WTC11 (cell line): Measurements from ENCODE around the gene ZDHHC19. TPM values are rescaled to one million over a fixed set of nuclear protein-coding genes. Genes with fewer than 3 reads are reported as not detected.

ENCODE experiments used
- ATAC-seq: fragments of 200-7000 bp; cut with Tn5 transposase; 2 replicates; pipeline ENCODE4 v1.10.0; 2021; ENCODE audit warnings: mild to moderate bottlenecking, moderate library complexity
- CTCF ChIA-PET: fragments of 300-600 bp; sonication (Branson Sonifier 250); formaldehyde crosslinking; loops from one replicate; lab custom pipeline; 2021; ENCODE audit warnings: antibody characterized with exemption; lab: Charles Lee
- POLR2A ChIA-PET: fragments of 350-600 bp; sonication (Branson Sonifier 250); formaldehyde crosslinking; loops from one replicate; lab custom pipeline; 2021; ENCODE audit warnings: antibody characterized with exemption; lab: Charles Lee
- DNase-seq: peaks from one replicate; pipeline ENCODE4 v3.0.0; 2021; ENCODE audit warnings: low spot score
- H3K27ac Mint-ChIP-seq: 2 replicates; pipeline ENCODE4 v1.8.0; 2021; ENCODE audit warnings: mixed read lengths
- H3K27me3 Mint-ChIP-seq: 2 replicates; pipeline ENCODE4 v1.8.0; 2021; ENCODE audit warnings: low read depth, mild to moderate bottlenecking, moderate library complexity, mixed read lengths
- H3K36me3 Mint-ChIP-seq: 2 replicates; pipeline ENCODE4 v1.8.0; 2021; ENCODE audit warnings: mixed read lengths
- H3K4me1 Mint-ChIP-seq: 2 replicates; pipeline ENCODE4 v1.8.0; 2022; ENCODE audit warnings: mixed read lengths
- H3K4me3 Mint-ChIP-seq: 2 replicates; pipeline ENCODE4 v1.8.0; 2021; ENCODE audit warnings: mild to moderate bottlenecking, moderate library complexity, mixed read lengths
- H3K9me3 Mint-ChIP-seq: 2 replicates; pipeline ENCODE4 v1.8.0; 2021; ENCODE audit warnings: mixed read lengths
- GABPB1 ChIP-seq: sonication (generic); formaldehyde crosslinking; IDR thresholded peaks from 2 replicates; pipeline ENCODE4 v1.8.1; 2023; ENCODE audit warnings: mild to moderate bottlenecking, missing genetic modification reagents
- GRHL2 ChIP-seq: fragments of 250-450 bp; sonication (Bioruptor Pico); IDR thresholded peaks from 2 replicates; pipeline ENCODE4 v1.8.0; 2022; ENCODE audit warnings: mild to moderate bottlenecking, moderate library complexity; ENCODE audit not compliant: insufficient replicate concordance, severe bottlenecking
- GTF2I ChIP-seq: fragments of 250-450 bp; sonication (Bioruptor Pico); conservative IDR thresholded peaks from 2 replicates; pipeline ENCODE4 v1.4.0; 2021; ENCODE audit warnings: mild to moderate bottlenecking
- HMGA2 ChIP-seq: fragments of 250-450 bp; sonication (Bioruptor Pico); IDR thresholded peaks from 2 replicates; pipeline ENCODE4 v1.4.0; 2021; ENCODE audit warnings: mild to moderate bottlenecking, moderate library complexity
- MYBL2 ChIP-seq: sonication (generic); formaldehyde crosslinking; IDR thresholded peaks from 2 replicates; pipeline ENCODE4 v1.8.1; 2023; ENCODE audit warnings: mild to moderate bottlenecking, moderate library complexity, missing genetic modification reagents
- NR1H2 ChIP-seq: sonication (generic); formaldehyde crosslinking; IDR thresholded peaks from 2 replicates; pipeline ENCODE4 v1.9.0; 2021; ENCODE audit warnings: mild to moderate bottlenecking, moderate library complexity, missing genetic modification reagents
- NR3C1 ChIP-seq: sonication (generic); formaldehyde crosslinking; conservative IDR thresholded peaks from 2 replicates; pipeline ENCODE4 v1.8.1; 2023; ENCODE audit warnings: low read depth, mild to moderate bottlenecking, missing genetic modification reagents
- RELA ChIP-seq: sonication (generic); formaldehyde crosslinking; IDR thresholded peaks from 2 replicates; pipeline ENCODE4 v1.8.1; 2022; ENCODE audit warnings: missing genetic modification reagents, mild to moderate bottlenecking, borderline replicate concordance
- RORB ChIP-seq: fragments of 250-450 bp; sonication (Bioruptor Pico); IDR thresholded peaks from 2 replicates; pipeline ENCODE4 v1.9.0; 2021; ENCODE audit warnings: mild to moderate bottlenecking
- ZNF263 ChIP-seq: sonication (generic); formaldehyde crosslinking; IDR thresholded peaks from 2 replicates; pipeline ENCODE4 v1.8.1; 2022; ENCODE audit warnings: low read depth, mild to moderate bottlenecking, moderate library complexity, missing genetic modification reagents
- ZNF396 ChIP-seq: fragments of 250-450 bp; sonication (Bioruptor Pico); IDR thresholded peaks from 2 replicates; pipeline ENCODE4 v1.8.0; 2021; ENCODE audit warnings: mild to moderate bottlenecking, moderate library complexity, borderline replicate concordance
- ZNF423 ChIP-seq: fragments of 250-450 bp; sonication (Bioruptor Pico); IDR thresholded peaks from 2 replicates; pipeline ENCODE4 v2.1.2; 2022; ENCODE audit warnings: mild to moderate bottlenecking, moderate library complexity
- total RNA-seq: library from RNA; stranded (reverse); gene quantifications from 3 replicates; pipeline ENCODE4 v1.2.3, GENCODE V29; 2021
- TF ChIP-seq, protein P1 (sequence below): sonication (generic); formaldehyde crosslinking; IDR thresholded peaks from 2 replicates; pipeline ENCODE4 v1.8.0; 2022; ENCODE audit warnings: missing genetic modification reagents
- TF ChIP-seq, protein P2 (sequence below): sonication (generic); formaldehyde crosslinking; IDR thresholded peaks from 2 replicates; pipeline ENCODE4 v1.8.0; 2023; ENCODE audit warnings: missing genetic modification reagents
- TF ChIP-seq, protein P3 (sequence below): sonication (generic); formaldehyde crosslinking; IDR thresholded peaks from 2 replicates; pipeline ENCODE4 v1.8.1; 2023; ENCODE audit warnings: mild to moderate bottlenecking, missing genetic modification reagents, moderate library complexity
- TF ChIP-seq, protein P4 (sequence below): fragments of 250-450 bp; sonication (Bioruptor Pico); IDR thresholded peaks from 2 replicates; pipeline ENCODE4 v1.9.0; 2021; ENCODE audit warnings: moderate library complexity, mild to moderate bottlenecking, inconsistent platforms, borderline replicate concordance
- TF ChIP-seq, protein P5 (sequence below): sonication (generic); formaldehyde crosslinking; IDR thresholded peaks from 2 replicates; pipeline ENCODE4 v1.8.1; 2023; ENCODE audit warnings: mild to moderate bottlenecking, missing genetic modification reagents, moderate library complexity
- TF ChIP-seq, protein P6 (sequence below): sonication (generic); formaldehyde crosslinking; IDR thresholded peaks from 2 replicates; pipeline ENCODE4 v1.8.1; 2022; ENCODE audit warnings: missing genetic modification reagents, borderline replicate concordance

Gene ZDHHC19
- total RNA-seq, 1 experiment from 2014 or later, result 4.4 TPM

DNA sequence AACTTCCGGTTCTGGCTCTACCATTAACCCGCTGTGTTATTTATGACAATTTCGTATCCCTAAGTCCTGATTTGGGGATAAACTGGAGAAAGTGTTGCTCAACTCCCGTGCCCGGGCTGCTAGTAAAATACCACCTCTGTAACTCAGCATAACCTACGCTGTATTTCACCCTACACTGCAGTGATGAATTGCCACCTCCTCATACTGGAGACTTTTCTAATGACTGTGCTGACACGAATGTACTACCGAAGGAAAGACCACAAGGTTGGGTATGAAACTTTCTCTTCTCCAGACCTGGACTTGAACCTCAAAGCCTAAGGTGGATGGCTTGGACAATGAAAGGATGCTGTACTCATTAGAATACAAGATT is 21.7 kb upstream of the ZDHHC19 start (continued):
- TF ChIP-seq, protein P1, sequence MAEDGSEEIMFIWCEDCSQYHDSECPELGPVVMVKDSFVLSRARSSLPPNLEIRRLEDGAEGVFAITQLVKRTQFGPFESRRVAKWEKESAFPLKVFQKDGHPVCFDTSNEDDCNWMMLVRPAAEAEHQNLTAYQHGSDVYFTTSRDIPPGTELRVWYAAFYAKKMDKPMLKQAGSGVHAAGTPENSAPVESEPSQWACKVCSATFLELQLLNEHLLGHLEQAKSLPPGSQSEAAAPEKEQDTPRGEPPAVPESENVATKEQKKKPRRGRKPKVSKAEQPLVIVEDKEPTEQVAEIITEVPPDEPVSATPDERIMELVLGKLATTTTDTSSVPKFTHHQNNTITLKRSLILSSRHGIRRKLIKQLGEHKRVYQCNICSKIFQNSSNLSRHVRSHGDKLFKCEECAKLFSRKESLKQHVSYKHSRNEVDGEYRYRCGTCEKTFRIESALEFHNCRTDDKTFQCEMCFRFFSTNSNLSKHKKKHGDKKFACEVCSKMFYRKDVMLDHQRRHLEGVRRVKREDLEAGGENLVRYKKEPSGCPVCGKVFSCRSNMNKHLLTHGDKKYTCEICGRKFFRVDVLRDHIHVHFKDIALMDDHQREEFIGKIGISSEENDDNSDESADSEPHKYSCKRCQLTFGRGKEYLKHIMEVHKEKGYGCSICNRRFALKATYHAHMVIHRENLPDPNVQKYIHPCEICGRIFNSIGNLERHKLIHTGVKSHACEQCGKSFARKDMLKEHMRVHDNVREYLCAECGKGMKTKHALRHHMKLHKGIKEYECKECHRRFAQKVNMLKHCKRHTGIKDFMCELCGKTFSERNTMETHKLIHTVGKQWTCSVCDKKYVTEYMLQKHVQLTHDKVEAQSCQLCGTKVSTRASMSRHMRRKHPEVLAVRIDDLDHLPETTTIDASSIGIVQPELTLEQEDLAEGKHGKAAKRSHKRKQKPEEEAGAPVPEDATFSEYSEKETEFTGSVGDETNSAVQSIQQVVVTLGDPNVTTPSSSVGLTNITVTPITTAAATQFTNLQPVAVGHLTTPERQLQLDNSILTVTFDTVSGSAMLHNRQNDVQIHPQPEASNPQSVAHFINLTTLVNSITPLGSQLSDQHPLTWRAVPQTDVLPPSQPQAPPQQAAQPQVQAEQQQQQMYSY (CRISPR knock-in tag), result no peak
- TF ChIP-seq ZNF396 (CRISPR knock-in tag), result no peak
- TF ChIP-seq GRHL2 (CRISPR knock-in tag), result no peak
- TF ChIP-seq ZNF263 (CRISPR knock-in tag), result no peak
- TF ChIP-seq MYBL2, result no peak
- TF ChIP-seq ZNF423 (CRISPR knock-in tag), result no peak
- TF ChIP-seq, protein P2, sequence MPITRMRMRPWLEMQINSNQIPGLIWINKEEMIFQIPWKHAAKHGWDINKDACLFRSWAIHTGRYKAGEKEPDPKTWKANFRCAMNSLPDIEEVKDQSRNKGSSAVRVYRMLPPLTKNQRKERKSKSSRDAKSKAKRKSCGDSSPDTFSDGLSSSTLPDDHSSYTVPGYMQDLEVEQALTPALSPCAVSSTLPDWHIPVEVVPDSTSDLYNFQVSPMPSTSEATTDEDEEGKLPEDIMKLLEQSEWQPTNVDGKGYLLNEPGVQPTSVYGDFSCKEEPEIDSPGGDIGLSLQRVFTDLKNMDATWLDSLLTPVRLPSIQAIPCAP (CRISPR knock-in tag), result no peak
- TF ChIP-seq, protein P3, sequence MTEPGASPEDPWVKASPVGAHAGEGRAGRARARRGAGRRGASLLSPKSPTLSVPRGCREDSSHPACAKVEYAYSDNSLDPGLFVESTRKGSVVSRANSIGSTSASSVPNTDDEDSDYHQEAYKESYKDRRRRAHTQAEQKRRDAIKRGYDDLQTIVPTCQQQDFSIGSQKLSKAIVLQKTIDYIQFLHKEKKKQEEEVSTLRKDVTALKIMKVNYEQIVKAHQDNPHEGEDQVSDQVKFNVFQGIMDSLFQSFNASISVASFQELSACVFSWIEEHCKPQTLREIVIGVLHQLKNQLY, result no peak

DNA sequence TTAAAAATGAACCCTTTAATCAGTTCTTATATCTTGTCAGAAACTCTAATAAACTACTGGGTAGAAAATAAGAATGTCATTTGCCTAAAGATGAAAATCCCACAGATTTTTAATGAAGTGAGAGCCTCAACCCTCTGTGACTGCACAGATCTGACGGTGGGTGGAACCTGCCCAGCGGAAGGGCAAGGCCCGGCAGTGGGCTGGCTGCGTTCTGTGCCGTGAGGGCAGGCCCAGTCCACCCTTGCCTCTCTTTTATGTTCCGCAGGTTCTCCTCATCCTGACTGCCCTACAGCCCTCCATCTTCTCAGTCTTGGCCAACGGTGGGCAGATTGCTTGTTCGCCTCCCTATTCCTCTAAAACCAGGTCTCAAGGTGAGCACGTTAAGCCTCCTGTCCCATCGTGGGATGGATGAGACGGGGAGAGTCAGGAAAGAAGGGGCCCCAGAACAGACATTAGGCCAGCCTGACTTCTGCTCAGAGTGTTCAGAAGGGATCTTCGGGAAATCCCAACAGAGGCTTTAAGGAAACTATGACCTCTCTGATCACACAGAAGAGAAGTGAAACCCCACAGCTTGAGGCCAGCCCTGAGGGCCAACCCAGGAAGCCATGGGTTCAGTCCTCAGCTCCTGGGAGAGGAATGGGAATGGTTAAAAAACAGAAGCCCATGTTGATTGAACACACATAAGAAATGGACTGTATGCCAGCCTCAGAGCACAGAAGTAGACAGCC is 21.1 kb upstream of the ZDHHC19 start:
- H3K27me3 Mint-ChIP-seq, result no peaks in the 10 kb centered on the region
- no peak for TF ChIP-seq NR3C1 (CRISPR knock-in tag)
- TF ChIP-seq, protein P4, sequence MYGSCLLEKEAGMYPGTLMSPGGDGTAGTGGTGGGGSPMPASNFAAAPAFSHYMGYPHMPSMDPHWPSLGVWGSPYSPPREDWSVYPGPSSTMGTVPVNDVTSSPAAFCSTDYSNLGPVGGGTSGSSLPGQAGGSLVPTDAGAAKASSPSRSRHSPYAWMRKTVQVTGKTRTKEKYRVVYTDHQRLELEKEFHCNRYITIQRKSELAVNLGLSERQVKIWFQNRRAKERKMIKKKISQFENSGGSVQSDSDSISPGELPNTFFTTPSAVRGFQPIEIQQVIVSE, result no peak
- TF ChIP-seq RELA (CRISPR knock-in tag), result no peak
- TF ChIP-seq RORB (CRISPR knock-in tag), result no peak
- TF ChIP-seq ZNF396 (CRISPR knock-in tag), result no peak
- no peak for TF ChIP-seq GTF2I (CRISPR knock-in tag)
- TF ChIP-seq NR1H2 (CRISPR knock-in tag), result no peak
- POLR2A ChIA-PET, result no interaction called here
- no peak overlapping the region for H3K4me3 Mint-ChIP-seq
- no peak for DNase-seq
- no peaks in the 10 kb centered on the region for H3K9me3 Mint-ChIP-seq
- H3K36me3 Mint-ChIP-seq, result no peaks in the 10 kb centered on the region
- H3K27ac Mint-ChIP-seq, result no peak overlapping the region
- CTCF ChIA-PET, result no interaction called here
- ATAC-seq, result no peak
- H3K4me1 Mint-ChIP-seq, result peaks cover 6% of the 10 kb centered on the region

DNA sequence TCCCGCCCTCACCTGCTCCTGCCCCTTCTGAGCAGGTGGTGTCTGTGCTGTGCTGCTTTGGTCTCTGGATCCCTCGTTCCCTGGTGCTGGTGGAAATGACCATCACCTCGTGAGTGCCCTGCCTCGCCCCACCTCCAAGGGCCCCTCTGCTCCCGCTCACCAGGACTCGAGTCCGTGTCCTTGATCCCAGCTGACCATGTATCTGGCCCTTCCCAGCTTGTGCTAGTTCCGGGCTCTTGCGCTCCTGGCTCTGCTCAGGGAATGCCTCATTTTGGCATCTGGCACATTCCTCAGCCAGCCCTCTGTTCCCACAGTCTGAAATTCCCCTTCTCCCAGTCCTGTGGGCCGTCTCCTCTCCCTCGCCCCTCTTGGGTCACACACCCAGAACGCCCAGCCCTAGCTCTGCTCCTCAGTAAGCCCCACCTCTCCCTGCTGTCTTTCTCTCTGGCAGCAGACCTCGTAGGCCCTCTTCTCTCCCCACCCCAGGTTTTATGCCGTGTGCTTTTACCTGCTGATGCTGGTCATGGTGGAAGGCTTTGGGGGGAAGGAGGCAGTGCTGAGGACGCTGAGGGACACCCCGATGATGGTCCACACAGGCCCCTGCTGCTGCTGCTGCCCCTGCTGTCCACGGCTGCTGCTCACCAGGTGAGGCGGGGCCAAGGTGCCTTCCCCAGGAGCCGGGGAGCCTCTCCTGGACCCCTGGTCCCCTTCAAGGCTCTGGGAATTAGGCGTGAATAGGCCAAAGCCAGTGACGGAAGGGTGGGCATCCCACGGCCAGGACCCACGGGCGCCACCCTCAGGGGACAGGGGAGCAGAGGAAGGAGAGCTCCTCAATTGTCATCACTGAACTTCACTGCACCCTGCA is 16.7 kb upstream of the ZDHHC19 start:
- H3K36me3 Mint-ChIP-seq, result no peaks in the 10 kb centered on the region
- ChIA-PET CTCF (interaction anchor here (0.5 to 1.4 kb wide), 5 partner anchors 8 to 295 kb away, joined by 3 to 4 read pairs (median 3); no protein-coding TSS in a partner anchor), POLR2A (no interaction called here)
- no peaks in the 10 kb centered on the region for H3K27me3 Mint-ChIP-seq
- peak; percentile 50 for ATAC-seq
- no peak overlapping the region for H3K4me3 Mint-ChIP-seq
- H3K9me3 Mint-ChIP-seq, result no peaks in the 10 kb centered on the region
- no peak for DNase-seq
- TF ChIP-seq HMGA2 (no peak), GABPB1 (peak; percentile 14; the same call in 1 of the 2 replicates)
- TF ChIP-seq, protein P5, sequence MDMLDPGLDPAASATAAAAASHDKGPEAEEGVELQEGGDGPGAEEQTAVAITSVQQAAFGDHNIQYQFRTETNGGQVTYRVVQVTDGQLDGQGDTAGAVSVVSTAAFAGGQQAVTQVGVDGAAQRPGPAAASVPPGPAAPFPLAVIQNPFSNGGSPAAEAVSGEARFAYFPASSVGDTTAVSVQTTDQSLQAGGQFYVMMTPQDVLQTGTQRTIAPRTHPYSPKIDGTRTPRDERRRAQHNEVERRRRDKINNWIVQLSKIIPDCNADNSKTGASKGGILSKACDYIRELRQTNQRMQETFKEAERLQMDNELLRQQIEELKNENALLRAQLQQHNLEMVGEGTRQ, result no peak
- TF ChIP-seq, protein P6, sequence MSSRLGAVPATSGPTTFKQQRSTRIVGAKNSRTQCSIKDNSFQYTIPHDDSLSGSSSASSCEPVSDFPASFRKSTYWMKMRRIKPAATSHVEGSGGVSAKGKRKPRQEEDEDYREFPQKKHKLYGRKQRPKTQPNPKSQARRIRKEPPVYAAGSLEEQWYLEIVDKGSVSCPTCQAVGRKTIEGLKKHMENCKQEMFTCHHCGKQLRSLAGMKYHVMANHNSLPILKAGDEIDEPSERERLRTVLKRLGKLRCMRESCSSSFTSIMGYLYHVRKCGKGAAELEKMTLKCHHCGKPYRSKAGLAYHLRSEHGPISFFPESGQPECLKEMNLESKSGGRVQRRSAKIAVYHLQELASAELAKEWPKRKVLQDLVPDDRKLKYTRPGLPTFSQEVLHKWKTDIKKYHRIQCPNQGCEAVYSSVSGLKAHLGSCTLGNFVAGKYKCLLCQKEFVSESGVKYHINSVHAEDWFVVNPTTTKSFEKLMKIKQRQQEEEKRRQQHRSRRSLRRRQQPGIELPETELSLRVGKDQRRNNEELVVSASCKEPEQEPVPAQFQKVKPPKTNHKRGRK (CRISPR knock-in tag), result no peak
- peak overlapping the region; percentile 27; the same call in 1 of the 2 replicates for H3K27ac Mint-ChIP-seq
- H3K4me1 Mint-ChIP-seq, result peaks cover 19% of the 10 kb centered on the region
